Activated effector memory CD4-positive, alpha-beta T cell treated with Interleukin-2 at 50 U/mL for 16 hours (primary cell): ENCODE measurements around the gene PHACTR3.

Source experiments
- DNase-seq: peaks from one replicate; pipeline ENCODE4 v3.0.0-alpha.2; 2020

PHACTR3 gene

GRCh38 chr20:59676126-59676850 lies 71.9 kb downstream of the PHACTR3 start:
- DNase-seq: no peak

- no peak for DNase-seq
Observed at GRCh38 chr20:59676851-59677182, 72.5 kb downstream of the PHACTR3 start.

GRCh38 chr20:59677586-59677985 lies 73.2 kb downstream of the PHACTR3 start:
- no peak for DNase-seq

GRCh38 chr20:59678288-59678687 lies 73.9 kb downstream of the PHACTR3 start:
- DNase-seq: no peak

GRCh38 chr20:59678951-59679350 lies 74.6 kb downstream of the PHACTR3 start:
- no peak for DNase-seq

GRCh38 chr20:59680148-59680650 lies 75.9 kb downstream of the PHACTR3 start:
- DNase-seq: no peak

- DNase-seq: no peak
Observed at GRCh38 chr20:59680852-59681251, 76.5 kb downstream of the PHACTR3 start.

- DNase-seq: no peak
Observed at GRCh38 chr20:59682603-59683002, 78.3 kb downstream of the PHACTR3 start.

- DNase-seq: no peak
Observed at GRCh38 chr20:59683181-59683580, 78.8 kb downstream of the PHACTR3 start.

- no peak for DNase-seq
Observed at GRCh38 chr20:59684685-59685242, 80.4 kb downstream of the PHACTR3 start.

- DNase-seq: no peak
Observed at GRCh38 chr20:59686404-59687346, 82.3 kb downstream of the PHACTR3 start.

GRCh38 chr20:59688356-59688755 lies 84.0 kb downstream of the PHACTR3 start:
- no peak for DNase-seq

- no peak for DNase-seq
Observed at GRCh38 chr20:59688999-59689398, 84.7 kb downstream of the PHACTR3 start.

GRCh38 chr20:59690101-59690500 lies 85.8 kb downstream of the PHACTR3 start:
- DNase-seq: no peak

GRCh38 chr20:59690976-59691375 lies 86.6 kb downstream of the PHACTR3 start:
- no peak for DNase-seq

GRCh38 chr20:59692139-59692538 lies 87.8 kb downstream of the PHACTR3 start:
- no peak for DNase-seq

- DNase-seq: no peak
Observed at GRCh38 chr20:59693587-59693986, 89.2 kb downstream of the PHACTR3 start.

GRCh38 chr20:59696476-59696875 lies 92.1 kb downstream of the PHACTR3 start:
- DNase-seq: no peak

GRCh38 chr20:59697068-59697467 lies 92.7 kb downstream of the PHACTR3 start:
- DNase-seq: no peak

GRCh38 chr20:59698598-59698997 lies 94.3 kb downstream of the PHACTR3 start:
- DNase-seq: no peak

GRCh38 chr20:59701236-59701635 lies 96.9 kb downstream of the PHACTR3 start:
- no peak for DNase-seq

- DNase-seq: no peak
Observed at GRCh38 chr20:59703046-59703445, 98.7 kb downstream of the PHACTR3 start.

- DNase-seq: no peak
Observed at GRCh38 chr20:59705651-59706399, 101.5 kb downstream of the PHACTR3 start.
